ENCODE results near the gene SCAPER.

- no peak for TF ChIP-seq TAF1 (IDR thresholded peaks at IDR 0.05; ENCODE audit: borderline replicate concordance, insufficient read depth, low read length)
- no peak for TF ChIP-seq POLR2AphosphoS5 (IDR thresholded peaks at IDR 0.05; ENCODE audit: low read depth, low read length)
- no peak for TF ChIP-seq SIN3A (IDR thresholded peaks at IDR 0.05; ENCODE audit: borderline replicate concordance, insufficient read depth, low read length)
- no peak for TF ChIP-seq FOXP2 (optimal IDR thresholded peaks at IDR 0.05; ENCODE audit: borderline replicate concordance, extremely low read depth, extremely low read length, insufficient read depth)
- no peak for TF ChIP-seq REST (IDR thresholded peaks at IDR 0.05; ENCODE audit: insufficient read depth in 1 of 2, low read depth in 2 of 2, low read length in 2 of 2)
Observed at GRCh38 chr15:76795217-76795616, 109.9 kb downstream of the SCAPER start.

All from PFSK-1 (cell line).